ENCODE measurements around the gene SUSD1.

The SUSD1 gene

DNA sequence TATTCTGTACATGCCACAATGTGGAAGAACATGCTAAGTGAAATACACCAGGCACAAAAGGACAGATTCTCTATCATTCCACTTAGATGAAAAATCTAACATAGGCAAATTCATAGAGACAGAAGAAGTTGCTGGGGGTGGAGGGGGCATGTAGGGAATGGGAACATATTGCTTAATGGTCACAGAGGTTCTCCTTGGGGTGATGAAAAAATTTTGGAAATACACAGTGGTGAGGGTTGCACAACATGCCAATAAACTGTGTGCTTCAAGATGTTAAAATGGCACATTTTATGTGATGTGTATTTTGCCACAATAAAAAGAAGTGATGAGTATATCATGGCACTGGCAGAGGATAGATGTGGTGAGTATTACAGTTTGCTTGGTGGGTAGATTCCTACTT is 111.9 kb downstream of the SUSD1 start:
- no peak for DNase-seq

GRCh38 chr9:112061152-112061740 is 113.9 kb downstream of the SUSD1 start:
- DNase-seq: no peak

DNA sequence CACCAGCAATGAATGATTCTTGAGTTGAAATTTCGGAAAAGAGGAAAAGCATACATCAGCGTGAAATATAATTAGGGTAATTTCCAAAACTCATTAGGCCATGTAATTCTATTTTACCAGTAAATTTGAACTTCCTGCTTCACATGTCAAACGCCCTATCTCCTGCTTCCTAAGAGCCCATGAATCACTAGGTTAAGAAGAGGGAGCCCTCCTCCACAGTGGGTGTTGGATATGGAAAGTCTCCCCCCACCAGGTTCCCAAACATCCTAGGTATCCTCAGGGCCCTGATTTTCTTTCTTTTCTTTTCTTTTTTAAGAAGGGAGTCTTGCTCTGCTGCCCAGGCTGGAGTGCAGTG is 115.2 kb downstream of the SUSD1 start:
- no peak for DNase-seq

DNA sequence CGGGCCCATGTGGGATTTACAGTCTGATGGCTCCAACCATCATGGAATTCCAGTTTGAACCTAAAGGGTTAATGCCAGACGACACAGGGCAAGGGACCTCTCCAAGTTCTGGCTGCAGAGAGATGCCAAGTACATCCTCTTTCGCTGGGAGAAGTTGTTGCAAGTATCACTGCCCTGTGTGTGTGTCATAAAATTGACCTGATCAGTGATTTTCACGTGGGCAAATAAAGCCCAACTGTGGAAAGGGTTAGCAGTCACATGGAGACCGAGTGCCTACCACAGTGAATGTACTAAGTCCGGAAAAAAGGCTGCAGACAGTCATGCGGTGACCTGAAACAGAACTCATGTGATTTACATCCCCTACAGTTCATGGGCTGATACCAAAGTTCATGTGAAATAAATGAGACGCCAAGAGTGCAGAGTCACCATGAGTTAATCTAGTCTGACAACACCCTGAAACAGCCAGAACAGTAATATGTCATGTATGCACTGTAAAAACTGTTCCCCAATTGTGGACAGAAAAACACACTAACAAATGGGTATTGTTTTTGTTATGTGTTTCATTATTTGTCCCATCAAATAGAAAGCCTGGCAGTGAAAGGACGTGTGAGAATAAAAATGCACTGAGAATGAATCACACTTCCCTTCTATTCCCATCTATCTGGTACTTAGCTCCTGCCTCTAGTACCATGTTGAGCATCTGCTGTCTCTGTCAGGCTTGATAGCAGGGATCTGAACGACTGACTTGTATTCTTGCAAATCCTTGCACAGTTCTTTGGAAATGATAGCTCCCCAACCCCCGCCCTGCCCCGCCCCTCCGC is 115.7 kb downstream of the SUSD1 start:
- DNase-seq: no peak

GRCh38 chr9:112056996-112057395 is 118.1 kb downstream of the SUSD1 start:
- no peak for DNase-seq

DNA sequence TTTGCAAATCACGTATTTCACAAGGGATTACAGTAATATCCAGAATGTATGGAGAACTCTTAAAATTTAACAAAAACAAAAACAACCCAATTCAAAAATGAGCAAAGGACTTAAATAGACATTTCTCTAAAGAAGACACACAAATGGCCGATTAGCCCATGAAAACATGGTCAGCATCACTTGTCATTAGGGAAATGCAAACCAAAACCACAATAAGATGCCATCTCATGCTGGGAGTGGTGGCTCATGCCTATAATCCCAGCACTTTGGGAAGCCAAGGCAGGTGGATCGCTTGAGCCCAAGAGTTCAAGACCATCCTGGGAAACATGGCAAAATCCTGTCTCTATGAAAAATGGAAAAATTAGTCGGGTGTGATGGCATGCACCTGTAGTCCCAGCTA is 120.2 kb downstream of the SUSD1 start:
- no peak for DNase-seq

DNA sequence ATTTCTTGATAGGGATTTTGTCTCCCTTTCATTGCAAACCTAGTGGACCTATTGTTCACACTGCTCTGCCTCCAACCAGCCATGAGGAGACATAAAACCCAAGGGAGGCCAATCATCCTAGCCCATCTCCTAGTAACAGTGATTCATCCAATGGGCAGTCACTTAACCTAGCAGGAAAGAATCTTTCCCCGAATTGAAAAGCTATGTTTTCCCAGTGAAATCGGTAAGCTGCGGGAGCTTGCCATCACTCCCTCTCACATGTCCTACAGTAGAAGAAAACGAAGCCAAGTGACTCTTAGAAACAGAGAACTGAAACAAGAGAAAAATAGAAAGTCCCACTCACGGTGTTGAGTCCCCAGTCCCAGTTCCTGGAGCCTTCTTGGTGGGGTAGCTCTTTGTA is 123.3 kb downstream of the SUSD1 start:
- DNase-seq: no peak

DNA sequence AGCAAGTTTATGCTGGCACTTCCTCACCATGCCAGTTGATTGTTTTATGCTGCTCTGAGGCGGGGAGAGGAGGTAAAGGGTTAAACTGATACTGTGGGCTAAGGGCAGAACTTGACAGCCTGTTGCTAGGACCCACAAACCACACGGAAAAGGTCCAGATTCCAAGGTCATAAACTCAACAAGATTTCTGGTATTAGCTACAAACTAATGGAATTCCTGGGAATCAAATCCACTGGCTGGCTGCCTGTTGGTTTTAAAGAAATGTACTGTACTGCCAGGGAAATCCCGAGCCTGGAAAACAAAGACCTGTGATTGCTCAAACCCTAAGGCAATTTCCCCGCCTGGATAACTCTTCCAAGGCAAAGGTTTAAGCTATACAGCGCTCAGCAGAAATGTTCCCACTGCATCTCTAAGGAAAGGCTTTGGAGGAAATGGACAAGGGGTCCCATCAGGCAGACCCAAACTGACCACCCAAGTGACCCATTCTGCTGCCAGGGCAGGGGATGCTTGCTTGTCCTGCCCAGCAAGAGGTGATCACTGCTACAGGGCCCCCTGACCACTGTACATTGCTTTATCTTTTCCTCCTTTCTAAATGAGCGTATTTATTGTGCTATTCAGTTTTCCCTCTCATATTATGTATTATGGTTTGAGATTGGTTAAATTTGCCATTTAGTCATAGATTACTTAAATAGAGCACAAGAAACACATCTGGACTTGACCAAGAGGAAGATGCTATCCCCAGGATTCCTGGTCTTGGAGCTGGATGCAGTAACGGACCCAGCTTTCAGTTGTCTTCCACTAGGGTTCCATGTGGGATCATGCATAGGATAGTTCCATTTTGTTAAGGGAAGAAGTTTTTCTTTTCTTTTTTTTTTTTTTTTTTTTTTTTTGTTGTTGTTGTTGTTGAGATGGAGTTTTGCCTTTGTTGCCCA is 124.3 kb downstream of the SUSD1 start:
- DNase-seq: no peak

- no peak for DNase-seq
Measured at GRCh38 chr9:112049811-112050516, 125.1 kb downstream of the SUSD1 start.

GRCh38 chr9:112048924-112049691 is 126.0 kb downstream of the SUSD1 start:
- no peak for DNase-seq

GRCh38 chr9:112047538-112048066 is 127.5 kb downstream of the SUSD1 start:
- DNase-seq: no peak

- no peak for DNase-seq
Measured at GRCh38 chr9:112046181-112046580, 128.9 kb downstream of the SUSD1 start.

DNA sequence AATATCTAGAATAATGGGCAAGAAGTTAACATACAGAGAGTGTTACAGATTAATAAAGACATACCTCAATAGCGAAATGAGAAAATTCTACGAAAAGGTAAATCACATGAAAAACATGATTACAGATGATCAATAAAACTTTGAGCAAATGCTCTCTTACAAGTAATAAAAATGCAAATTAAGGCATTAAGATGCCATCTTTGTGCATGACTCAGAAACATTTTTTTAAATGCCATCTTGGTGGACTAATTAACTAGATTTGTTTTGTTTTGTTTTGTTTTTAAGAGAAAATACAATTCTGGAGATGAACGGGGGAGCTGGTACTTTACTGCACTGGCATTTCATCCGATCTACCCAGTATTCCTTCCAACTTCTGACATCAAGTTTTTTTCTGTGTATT is 130.2 kb downstream of the SUSD1 start:
- DNase-seq: no peak

DNA sequence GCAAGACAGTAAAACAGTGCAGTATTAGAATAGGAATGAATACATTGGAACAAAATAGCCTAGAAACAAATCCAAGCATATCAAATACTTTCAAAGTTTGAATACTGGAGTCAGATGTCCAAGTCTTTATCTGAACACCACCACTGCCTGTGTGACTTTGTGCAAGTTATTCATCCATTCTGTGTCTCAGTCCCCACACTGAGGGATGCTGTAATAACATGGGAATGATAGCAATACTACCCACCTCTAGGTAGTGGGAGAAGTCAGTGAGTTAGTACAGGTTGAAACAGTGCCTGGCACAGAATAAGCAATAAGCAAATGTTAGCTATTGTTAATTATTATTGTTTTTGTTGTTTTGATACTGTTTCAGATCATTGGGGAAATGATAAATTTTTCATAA is 130.9 kb downstream of the SUSD1 start:
- DNase-seq: no peak

- DNase-seq: no peak
Measured at GRCh38 chr9:112043423-112043822, 131.7 kb downstream of the SUSD1 start.

DNA sequence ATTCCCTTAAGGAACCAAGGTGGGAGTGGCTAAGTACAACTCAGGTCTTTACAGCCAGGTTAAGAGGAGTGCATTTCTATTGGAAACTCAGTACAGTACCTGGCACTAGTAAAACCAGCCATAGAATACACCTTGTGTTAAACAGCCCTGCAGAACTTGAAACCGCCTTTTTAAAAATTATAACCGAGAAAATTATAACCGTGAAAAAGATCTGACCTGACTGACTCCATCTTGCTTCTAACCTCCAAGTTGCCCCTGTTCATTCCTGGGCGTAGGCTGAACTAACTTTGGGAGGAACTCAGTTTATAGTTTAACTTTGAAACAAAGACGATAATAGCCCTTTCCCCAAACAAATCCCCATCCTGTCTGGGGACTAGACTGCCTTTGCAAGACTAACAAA is 132.3 kb downstream of the SUSD1 start:
- no peak for DNase-seq

DNA sequence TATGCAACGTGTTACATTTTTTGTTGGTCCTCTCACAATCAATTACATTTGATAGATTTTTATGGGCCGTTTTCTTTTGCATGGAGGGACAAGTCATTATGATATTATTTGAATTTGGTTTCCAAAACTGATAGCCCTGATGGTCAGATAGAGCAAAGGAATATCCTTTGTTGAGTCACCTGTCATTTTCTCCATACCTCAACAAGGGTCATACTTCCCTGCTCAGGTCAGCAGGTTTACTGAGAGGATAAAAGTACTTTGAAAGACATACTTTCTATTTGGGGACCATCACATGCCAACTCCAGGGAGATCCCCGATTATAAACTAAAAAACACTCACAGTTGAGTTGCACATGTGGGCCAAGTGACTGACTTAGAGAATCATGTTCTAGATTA is 132.9 kb downstream of the SUSD1 start:
- no peak for DNase-seq

DNA sequence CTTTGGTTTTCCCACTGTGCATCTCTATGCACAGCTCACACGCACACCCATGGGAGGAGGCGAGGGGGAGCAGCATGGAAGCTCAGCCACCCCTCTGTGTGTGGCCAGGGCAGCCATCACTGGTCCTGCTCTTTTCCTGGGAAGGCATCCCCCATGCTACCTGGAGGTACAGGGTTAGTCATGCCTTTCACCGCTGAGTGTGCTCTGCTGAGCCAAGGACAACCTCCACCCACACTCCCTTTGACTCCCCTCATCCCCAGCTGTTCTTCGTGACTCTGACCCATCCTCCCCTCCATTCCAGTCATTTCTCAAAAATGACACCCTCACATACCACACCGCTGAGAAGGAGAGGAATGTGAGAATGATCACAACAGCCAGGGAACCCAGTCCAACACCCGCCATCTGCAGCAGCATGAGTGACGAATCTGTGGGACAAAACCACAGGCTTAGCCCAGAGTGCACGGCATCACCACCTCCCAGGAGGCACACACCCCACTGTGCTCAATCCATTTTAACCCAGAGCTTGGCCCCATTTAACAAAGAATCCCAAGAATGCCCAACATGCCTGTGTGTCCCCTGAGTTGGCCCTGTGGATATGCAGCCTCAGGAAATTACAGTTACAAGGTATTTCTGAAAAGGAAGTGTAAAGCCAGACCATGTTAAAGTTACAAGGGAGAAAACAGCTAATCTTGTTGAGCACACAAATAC is 133.4 kb downstream of the SUSD1 start:
- no peak for DNase-seq

GRCh38 chr9:112041199-112041535 is 133.9 kb downstream of the SUSD1 start:
- DNase-seq: no peak

- no peak for DNase-seq
Measured at GRCh38 chr9:112038017-112038408, 137.1 kb downstream of the SUSD1 start.

- no peak for DNase-seq
Measured at GRCh38 chr9:112037281-112038016, 137.6 kb downstream of the SUSD1 start.

Data from DMS79 (cell line).